ENCODE results near the gene MYH9.
"Not testable (repeated sequence)": the region's sequence is repeated elsewhere in the genome, so short reads cannot be mapped to it uniquely, and the experiment has no call there.

The MYH9 gene

DNA sequence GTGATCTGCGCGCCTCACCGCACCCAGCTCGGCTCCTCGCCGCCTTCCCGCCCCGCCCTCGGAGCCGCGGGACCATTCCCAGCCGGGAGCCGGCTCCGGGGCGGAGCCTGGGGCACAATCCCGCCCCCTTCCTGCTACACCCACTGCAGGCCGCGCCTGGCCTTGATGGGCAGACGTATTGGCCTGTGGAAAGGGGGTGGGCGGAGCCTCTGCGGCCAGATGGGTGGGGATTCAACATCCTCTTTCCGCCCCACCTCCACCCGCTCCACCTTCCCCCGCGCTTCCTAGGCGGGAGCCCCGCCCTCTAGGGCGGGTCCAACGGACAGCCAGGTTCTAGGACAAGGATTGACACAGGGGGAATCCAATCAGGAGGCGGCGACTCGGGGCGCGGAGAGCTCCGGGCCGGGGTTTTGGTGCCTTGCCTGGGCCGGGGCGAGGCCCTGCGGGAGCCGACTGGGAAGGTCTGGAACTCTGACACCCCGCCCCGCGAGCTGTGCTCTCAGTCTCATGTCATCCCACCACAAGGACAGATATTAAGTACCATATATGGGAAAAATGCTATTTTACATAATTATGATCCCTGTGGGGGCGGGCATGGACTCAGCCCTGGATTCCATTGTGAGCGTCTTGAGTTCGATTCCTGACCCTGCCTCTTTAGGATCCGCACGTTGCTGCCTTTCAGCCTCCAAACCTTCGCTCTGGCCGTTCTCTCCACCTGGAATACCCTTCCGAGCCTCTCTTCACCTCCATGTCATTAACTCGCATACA, at the start of gene MYH9:
Gene MYH9, minus strand, starts transcription at position 9 of the 768 bp plus-strand sequence. CDS start 38,731 bp downstream, outside the sequence.
- in situ Hi-C loops (cut with MboI; ENCODE audit: low sequenced_read_pairs) = no loop called here

DNA sequence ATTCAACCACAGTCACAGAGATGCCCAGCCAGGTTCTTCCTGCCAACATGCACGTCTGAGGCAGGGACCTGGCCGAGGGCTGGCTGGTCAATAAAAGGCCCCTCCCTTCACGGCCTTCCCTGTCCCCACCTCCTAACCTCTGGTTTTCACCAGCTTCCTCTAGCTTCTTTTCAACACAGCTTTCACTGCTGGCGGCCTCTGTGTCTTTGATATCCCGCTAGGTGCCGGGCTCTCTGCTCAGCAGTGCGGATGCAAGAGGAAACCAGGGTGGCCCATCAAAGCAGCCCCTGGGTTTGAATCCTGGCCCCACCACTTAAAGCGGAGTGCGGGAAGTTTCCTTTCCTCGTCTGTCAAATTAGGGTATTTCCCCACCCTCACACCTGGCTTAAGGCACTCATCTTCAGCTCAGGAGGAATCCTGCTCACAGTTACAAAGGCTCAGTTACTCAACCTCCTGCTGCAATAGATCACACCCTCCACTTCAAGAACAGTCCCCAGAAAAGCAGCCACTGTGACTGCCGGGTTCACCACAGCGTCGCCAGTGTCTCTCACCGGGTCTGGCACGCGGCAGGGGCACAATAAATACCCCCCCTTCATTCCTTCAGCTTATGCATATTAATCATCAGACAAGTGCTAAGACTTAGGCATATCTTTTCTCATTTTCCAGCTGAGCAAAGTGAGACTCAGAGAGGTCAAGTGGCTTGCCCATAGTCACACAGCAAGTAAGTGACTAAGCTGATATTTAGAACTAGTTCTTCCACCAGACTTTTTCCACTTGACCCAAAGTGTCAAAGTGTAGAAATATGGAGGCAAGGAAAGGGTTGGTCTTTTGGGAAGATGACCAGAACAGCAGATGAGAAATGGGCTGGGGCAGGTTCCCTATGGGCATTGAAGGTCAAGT, 48.0 kb upstream of the MYH9 start:
- in situ Hi-C loops (cut with MboI; ENCODE audit: low sequenced_read_pairs) = no loop called here

DNA sequence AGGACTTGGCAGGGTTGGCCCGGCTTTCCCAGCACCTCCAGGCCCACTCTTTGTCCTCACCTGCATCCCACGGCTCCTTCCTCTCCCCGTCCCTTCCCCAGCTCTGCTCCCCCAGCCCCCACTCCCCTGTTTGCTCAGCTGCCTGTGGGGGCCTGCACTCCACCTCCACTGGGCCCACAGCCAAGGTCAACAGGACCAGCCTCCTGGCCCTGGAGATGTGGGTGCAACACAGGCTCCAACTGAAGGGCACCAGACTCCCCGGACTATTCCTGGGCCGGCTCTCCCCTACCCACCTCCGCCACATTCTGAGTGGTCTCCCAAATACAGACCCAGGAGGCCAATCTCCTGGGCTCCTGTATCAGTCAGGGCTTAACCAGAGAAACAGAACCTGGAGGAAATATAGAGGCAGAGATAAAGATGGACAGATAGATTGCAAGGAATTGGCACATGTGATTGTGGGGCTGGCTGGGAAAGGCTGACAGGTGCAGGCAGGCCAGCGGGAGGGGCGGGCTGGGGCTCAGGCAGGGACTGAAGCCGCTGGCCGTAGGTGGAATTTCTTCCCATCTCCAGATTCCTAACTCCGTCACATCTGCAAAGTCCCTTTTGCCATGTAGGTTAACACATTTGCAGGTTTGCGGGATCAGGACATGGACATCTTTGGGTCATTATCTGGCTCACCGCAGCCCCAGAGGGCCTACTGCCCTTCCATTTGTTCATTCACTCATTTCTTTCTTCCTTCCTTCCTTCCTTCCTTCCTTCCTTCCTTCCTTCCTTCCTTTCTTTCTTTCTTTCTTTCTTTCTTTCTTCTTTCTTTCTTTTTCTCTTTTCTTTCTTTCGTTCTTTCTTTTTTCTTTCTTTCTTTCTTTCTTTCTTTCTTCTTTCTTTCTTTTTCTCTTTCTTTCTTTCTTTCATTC, 45.8 kb upstream of the MYH9 start:
- in situ Hi-C loops (cut with MboI; ENCODE audit: low sequenced_read_pairs) = no loop called here

DNA sequence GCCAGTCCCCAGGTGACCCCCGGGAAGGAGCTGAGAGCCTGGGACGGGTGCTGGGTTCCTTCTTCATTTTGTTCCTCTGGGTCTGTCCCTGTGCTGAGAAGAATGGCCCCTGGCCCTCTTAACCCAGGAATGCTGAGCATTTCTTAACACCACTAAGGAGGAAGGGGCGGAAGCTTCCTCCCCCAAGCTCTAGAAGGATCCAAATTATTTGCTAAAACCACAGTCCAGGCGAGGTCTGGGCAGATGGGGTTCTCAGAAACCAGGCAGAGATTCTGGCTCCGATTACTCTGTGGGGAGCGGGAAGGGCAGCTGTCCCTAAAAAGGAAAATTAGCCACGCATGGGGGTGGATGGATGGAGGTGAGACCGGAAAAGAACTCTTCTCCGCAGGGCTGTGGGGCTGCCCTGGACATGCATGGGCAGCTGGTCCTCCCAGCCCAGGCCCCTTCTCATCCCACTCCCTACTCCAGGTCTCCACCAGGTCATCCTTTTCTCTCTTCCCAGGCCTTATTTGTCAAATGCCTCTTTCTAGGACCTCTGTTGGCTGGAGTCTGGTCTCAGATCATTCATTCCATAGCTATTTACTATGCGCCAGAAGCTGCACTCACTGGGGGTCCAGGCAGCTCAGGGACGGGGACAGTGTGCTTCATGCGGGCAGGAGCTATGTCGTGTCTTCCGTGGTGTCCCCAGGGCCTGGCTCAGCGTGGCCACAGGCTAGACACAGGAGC, 45.0 kb upstream of the MYH9 start:
- in situ Hi-C loops (cut with MboI; ENCODE audit: low sequenced_read_pairs) = no loop called here

DNA sequence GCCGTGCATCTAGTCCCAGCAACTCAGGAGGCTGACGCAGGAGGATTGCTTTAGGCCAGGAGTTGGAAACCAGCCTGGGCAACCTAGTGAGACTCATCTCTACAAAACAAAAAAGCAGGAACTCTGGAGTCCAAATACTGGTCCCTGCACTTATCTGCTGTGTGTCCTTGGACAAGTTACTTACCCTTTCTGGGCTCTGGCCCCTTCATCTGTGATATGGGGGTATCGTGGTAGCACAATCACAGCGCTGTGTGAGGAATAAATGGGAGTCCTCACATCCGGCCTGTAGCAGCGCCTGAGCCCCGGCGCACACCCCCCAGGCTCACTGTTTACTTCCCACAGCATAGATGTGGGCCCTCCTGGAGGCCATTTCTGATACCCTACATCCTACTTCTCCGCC, 44.2 kb upstream of the MYH9 start:
- in situ Hi-C loops (cut with MboI; ENCODE audit: low sequenced_read_pairs) = no loop called here

DNA sequence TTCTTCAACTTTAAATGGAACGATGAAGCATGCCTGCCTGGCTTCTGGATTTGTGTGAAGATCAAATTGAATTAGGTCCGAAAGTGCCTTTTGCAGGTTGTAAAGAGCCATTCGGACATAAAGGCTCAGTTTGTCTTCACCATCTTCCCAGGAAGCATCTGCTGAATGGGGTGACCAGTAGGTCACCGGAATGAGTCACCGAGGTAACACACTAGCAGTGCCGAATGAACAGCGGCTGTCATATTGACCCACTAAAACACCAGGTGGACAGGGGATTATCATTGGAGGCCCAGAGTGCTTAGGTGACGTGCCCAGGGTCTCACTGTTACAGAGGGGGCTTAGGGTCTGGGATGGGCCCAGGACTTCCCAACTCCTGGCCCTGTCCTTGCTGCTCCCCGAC, 43.1 kb upstream of the MYH9 start:
- in situ Hi-C loops (cut with MboI; ENCODE audit: low sequenced_read_pairs) = no loop called here

DNA sequence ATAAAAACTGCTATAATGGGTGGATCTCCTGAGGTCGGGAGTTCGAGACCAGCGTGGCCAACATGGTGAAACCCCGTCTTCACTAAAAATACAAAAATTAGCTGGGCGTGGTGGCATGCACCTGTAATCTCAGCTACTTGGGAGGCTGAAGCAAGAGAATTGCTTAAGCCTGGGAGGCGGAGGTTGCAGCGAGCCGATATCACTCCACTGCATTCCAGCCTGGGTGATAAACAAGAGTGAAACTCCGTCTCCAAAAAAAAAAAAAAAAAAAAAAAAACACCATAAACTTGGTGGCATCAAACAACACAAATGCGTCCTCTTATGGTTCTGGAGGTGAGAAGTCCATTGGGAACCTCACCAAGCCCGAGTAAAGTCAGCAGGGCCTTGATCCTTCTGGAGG, 40.2 kb upstream of the MYH9 start:
- in situ Hi-C loops (cut with MboI; ENCODE audit: low sequenced_read_pairs) = not testable (repeated sequence)

DNA sequence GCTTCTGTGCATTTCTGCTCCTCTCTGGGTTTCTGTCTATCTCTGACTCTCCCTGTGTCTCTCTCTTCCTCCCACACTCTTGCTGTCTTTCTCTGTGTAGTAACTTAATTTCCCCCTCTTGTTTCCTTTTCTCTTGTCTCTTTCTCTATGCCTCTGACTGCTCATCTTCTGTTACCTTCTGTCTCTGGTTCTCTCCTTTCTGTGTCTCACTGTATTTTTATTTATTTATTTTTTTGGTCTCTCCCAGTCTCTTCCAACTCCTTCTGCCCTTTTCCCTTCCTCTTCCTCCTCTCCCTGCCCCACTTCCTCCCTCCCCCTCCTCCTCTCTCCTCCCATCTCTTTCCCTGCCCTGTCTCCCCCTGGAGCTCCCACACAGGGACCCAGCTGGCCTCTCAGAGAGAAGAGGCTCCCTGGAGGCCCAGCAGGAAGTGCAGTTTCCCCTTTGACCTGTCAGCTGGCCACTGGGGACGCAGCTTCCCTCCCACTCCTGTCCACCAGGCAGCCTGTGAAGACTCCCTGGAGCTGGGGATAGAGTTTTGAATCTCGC, 38.3 kb upstream of the MYH9 start:
- in situ Hi-C loops (cut with MboI; ENCODE audit: low sequenced_read_pairs) = no loop called here

DNA sequence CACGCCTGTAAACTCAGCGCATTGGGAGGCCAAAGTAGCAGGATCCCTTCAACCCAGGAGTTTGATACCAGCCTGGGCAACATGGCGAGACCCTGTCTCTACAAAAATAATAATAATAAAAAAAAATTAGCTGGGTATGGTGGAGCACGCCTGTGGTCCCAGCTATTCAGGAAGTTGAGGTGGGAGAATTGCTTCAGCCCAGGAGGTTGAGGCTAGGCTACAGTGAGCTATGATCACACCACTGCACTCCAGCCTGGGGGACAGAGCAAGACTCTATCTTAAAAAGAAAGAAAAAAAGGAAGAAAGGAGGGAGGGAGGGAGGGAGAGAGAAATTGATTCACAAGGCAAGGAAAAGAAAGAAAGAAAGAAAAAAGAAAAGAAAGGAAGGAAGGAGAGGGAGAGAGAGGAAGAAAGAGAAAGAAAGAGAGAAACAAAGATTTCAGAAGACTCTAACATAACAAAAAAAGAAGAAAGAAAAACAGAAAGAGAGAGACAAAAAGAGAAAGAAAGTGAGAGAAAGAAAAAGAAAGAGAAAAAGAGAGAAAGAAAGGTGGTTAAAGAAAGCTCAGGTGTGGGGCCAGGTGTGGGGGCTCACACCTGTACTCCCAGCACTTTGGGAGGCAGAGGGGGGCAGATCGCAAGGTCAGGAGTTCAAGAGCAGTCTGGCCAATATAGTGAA, 37.3 kb upstream of the MYH9 start:
- in situ Hi-C loops (cut with MboI; ENCODE audit: low sequenced_read_pairs) = no loop called here

DNA sequence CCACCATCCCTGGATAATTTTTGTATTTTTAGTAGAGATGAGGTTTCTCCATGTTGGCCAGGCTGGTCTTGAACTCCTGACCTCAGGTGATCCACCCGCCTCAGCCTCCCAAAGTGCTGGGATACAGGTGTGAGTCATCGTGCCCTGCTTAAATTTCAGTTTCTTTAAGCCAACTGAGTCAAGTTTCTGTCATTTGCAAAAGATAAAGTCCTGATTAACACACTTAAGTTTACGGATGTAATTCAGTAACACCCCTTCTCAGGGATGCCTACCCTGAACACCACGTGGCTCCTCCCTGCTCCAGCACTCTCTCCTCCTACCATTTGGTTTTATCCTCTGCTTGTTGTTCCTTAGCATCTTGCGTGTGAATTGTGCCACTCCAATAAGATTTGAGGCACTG, 36.7 kb upstream of the MYH9 start:
- in situ Hi-C loops (cut with MboI; ENCODE audit: low sequenced_read_pairs) = not testable (repeated sequence)

DNA sequence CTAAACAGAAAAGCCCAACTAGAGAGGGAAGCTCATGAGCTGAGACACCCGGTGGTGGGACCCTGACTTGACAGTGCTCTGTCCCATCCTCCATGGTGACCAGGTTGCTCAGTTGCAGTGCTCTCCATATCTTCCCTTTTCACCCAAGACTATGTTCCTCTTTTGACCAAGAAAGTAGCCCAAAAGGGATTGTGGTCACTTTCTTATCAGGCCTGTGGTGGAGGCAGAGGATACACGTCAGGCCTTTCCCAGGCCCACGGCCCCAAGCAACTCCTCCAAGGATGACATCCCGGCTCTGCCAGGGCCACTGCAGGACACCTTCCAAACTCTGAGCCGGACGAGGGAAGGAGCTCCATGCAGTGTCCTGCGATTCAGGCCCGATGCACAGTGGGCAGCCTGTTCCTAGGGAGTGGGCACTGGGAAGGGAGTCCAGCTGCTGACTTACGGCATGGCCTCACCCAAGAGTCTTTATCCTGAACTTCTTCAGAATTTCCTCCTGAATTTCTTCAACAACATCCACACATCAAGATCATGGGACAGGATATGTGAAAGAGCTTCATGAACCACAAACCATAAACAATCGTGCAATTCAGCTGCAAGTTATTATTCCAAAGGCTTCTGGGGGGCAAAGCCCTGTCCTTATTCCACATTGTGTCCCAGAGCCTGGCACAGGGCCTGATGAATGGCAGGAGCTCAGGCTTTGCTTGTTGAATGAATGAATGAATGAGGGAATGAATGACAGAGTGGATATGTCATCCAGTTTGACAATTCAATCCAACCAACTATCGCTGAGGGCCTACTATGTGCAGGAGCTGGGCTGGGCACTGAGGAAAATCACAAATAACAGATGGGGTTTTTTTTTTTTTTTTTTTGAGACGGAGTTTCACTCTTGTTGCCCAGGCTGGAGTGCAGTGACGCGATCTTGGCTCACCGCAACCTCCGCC, 36.0 kb upstream of the MYH9 start:
- in situ Hi-C loops (cut with MboI; ENCODE audit: low sequenced_read_pairs) = no loop called here

DNA sequence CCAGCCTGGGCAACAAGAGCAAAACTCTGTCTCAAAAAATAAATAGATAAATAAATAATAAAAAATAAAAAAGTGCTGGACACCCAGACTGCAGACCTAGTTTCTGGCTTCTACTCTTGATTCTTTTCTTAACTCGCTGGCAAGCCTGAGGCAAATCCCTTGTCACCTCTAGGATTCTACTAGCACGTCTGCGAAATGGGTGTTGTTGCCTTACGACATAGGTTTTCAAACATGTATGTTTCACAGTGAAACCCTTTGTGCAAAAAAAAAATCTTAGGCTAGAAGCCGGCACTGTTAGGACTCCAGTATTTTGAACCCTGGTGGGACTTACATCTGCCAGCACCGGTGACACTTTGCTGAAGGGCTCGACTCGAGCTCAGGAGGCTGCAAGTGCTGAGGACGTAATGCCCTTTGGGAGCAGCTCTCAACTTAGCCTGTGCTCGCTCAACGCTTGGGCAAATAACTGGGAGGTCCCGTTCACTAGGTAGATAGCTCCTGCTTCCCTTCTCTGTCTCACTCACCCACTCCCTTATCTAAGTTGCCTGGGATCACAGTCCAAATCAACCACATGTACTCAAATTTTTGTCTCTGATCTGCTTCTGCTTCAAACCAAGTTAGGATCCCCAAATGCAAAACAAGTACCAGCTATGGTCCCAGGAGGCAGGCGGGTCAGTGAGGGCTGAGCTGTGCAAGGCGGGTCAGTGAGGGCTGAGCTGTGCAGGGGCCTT, 34.7 kb upstream of the MYH9 start:
- in situ Hi-C loops (cut with MboI; ENCODE audit: low sequenced_read_pairs) = no loop called here

DNA sequence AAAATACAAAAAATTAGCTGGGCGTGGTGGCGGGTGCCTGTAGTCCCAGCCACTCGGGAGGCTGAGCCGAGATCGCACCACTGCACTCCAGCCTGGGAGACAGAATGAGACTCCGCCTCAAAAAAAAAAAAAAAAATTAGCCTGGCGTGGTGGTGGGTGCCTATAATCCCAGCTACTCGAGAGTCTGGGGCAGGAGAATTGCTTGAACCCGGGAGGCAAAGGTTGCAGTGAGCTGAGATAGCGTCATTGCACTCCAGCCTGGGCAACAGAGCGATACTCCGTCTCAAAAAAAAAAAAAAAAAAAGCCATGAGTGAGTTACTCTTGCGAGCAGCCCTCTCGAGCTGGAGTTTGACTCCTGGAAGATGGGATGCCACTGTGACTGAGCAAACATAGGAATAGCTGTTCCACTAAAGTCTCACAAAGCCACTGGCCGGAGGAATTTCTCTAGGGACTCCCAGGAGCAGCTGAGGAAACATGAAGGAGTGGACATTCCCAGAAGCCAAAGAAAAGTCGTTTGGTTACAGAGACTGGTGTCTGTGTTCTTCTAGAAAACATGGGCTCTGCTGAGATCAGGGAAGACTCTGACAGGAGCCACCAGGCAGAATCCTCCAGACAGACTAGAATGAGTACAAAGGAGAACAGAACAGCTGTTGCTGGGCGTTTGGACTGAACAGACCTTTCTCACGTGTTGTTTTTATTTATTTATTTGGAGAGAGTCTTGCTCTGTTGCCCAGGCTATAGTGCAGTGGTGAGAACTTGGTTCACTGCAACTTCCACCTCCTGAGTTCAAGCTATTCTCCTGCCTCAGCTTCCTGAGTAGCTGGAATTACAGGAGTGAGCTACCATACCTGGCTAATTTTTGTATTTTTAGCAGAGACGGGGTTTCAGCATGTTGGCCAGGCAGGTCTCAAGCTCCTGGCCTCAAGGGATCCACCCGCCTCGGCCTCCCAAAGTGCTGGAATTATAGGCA, 32.4 kb upstream of the MYH9 start:
- in situ Hi-C loops (cut with MboI; ENCODE audit: low sequenced_read_pairs) = no loop called here

DNA sequence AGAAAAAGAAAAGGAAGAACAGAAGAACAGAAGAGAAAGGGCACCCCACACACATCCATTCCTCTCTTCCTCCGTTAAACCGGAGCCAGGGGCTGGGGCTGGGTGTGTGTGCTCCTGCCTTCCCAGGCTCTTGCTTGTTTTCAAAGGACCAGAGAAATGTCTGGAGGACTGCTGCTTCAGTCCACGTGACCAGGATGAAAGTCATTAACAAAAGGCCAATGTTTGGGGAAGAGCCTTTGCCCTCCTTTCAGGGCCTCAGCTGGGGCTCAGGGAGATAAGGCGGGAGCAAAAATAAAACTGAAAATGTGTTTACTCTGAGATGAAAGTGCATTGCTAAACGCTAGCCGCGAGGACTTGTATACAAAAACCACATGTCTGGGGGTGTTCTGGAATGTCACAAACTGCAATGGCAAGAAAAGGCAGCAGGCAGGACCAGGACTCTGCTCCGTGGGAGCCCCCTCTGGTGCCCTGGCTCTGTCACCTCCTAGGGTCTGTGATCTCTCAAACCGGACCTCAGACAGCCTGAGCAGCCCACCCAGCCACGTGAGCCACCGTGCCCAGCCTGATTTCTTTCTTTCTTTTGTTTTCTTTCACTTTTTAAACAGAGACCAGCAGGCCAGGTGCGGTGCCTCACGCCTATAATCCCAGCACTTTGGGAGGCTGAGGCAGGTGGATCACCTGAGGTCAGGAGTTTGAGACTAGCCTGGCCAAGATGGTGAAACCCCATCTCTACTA, 31.6 kb upstream of the MYH9 start:
- in situ Hi-C loops (cut with MboI; ENCODE audit: low sequenced_read_pairs) = no loop called here

DNA sequence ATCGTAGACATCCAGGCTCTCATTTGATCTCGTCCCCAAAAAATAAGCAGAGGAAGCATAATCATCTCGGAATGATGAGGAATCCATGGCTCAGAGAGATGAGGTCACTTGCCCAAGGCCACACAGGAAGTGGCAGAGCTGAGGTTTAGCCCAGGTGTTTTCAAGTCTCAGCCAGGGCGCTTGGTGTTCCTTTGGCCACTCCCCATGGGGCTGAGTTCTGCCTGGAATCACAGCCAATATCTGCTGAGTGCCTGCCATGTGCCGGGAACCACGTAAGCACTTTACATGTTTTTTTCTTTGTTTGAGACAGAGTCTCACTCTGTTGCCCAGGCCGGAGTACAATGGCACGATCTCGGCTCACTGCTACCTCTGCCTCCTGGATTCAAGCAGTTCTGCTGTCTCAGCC, 29.5 kb upstream of the MYH9 start:
- in situ Hi-C loops (cut with MboI; ENCODE audit: low sequenced_read_pairs) = no loop called here
